ENCODE results near the gene AHCYL1.

The AHCYL1 gene

DNA sequence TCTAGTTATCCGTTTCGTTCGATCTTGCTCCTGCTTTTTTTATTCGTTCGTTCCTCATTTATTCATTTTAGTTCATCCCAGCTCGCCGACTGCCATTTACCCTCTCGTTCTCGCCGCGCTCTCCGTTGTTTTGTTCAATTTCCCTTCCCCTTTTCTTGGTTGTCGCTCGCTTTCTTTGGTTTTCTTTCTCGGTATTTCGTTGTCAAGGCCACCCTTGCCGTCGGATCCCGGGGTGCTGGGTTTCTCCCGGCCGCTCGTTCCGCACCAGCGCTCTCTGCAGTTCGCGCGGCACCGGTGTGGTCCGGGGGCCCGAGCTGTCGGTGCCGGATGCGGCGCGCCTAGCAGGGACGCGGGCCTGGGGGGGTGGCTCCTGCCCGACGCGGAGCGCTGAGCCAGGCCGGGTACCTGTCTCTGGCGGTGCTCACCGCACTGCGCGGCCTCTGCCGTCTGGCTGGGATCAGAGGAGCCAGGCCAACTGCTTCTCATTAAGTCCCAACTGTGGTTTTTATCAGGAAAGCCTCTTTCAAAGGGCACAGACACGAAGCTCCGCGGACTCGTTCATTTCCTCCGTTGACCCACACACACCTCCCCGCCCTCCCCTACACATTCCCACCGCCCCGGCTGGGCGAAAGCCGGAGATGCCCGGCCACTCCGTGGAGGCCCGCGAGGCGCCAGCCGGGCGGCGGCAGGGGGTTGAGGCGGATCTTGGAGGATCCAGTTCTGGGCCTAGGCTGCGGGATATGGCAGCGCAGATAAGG, 84.3 kb downstream of the AHCYL1 start:
- H3K9me3 ChIP-seq (ENCODE audit: control insufficient read depth, low read depth, low read length) = no peaks in the 10 kb centered on the region
- H3K27me3 ChIP-seq (ENCODE audit: control insufficient read depth, insufficient read depth, low read length) = peaks cover 86% of the 10 kb centered on the region
- H3K4me3 ChIP-seq (ENCODE audit: low read length) = peak overlapping the region; percentile 46
- no peaks in the 10 kb centered on the region for H3K36me3 ChIP-seq (ENCODE audit: control insufficient read depth, low read depth, low read length)
- peaks cover 14% of the 10 kb centered on the region for H3K4me1 ChIP-seq (ENCODE audit: control insufficient read depth, low read depth, low read length)
- no peak overlapping the region for H3K27ac ChIP-seq (ENCODE audit: low read length)
- H3K9ac ChIP-seq (ENCODE audit: low read length) = no peak overlapping the region

DNA sequence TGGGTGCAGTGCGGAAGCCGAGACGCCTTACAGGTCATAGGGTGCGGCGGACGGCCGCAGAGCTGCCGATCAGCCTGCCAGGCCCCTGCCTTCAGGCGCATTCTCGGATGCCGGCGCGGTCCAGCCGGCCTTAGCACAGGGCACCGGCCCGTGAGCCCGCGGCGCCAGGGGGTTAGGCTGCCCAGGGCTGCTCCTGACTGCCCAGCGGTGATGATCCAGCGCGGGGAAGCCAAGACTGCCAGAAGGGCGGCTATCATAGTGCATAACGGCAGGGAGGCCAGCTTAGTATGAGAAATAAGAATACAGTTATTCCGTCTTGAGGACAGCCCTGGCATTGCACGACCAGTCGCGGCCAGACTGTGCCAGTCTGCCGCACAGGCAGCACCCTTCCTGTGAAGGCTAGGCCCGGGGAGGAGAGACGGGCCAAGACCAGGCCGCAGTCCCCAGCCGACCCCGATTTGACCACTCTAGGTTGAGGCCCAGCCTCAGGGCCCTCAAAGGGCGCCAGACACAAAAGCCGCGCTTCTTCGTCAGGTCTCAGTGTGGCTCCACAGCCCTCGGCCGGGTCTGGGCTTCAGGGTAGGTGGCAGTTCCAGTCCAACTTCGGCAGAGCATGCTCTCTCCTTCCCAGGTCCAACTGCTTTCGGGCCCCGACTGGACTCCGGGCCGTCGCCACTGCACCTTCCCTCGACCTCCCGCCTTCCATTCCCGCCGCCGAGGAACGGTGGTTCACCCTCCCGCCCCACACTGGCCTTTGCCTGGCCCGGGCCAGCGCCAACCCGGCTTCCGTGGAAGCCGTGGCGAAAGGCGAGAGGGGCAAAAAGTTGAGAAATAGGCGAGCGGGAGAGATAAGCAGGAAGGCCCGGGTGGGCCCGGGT, 85.1 kb downstream of the AHCYL1 start:
- peaks cover 94% of the 10 kb centered on the region for H3K27me3 ChIP-seq (ENCODE audit: control insufficient read depth, insufficient read depth, low read length)
- H3K9ac ChIP-seq (ENCODE audit: low read length) = no peak overlapping the region
- peaks cover 14% of the 10 kb centered on the region for H3K4me1 ChIP-seq (ENCODE audit: control insufficient read depth, low read depth, low read length)
- H3K9me3 ChIP-seq (ENCODE audit: control insufficient read depth, low read depth, low read length) = no peaks in the 10 kb centered on the region
- no peak overlapping the region for H3K27ac ChIP-seq (ENCODE audit: low read length)
- peak overlapping the region; percentile 25 for H3K4me3 ChIP-seq (ENCODE audit: low read length)
- no peaks in the 10 kb centered on the region for H3K36me3 ChIP-seq (ENCODE audit: control insufficient read depth, low read depth, low read length)

DNA sequence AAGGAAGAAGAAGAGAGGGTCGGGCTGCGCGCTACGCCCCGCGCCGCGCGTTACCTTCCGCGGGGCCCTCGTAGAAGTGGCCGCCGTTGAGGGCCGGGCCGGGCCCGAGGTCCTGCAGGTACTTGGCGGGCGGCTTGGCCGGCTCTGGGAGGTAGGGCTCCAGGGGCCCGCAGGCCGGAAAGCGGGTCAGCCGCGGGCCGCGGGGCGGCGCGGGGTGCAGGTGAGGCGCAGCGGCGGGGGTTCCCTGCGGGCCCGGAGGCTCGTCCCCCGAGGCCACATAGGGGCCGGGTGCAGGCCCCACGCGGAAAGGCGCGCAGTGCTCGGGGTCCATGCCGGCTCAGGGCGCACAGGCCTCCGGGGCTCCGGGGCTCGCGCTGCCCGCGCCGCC, 85.7 kb downstream of the AHCYL1 start:
- Histone ChIP-seq H3K27me3 (ENCODE audit: control insufficient read depth, insufficient read depth, low read length) (peaks cover 98% of the 10 kb centered on the region), H3K36me3 (ENCODE audit: control insufficient read depth, low read depth, low read length) (no peaks in the 10 kb centered on the region), H3K27ac (ENCODE audit: low read length) (no peak overlapping the region), H3K9me3 (ENCODE audit: control insufficient read depth, low read depth, low read length) (no peaks in the 10 kb centered on the region), H3K4me3 (ENCODE audit: low read length) (peak overlapping the region; percentile 25), H3K4me1 (ENCODE audit: control insufficient read depth, low read depth, low read length) (peaks cover 14% of the 10 kb centered on the region), H3K9ac (ENCODE audit: low read length) (no peak overlapping the region)

DNA sequence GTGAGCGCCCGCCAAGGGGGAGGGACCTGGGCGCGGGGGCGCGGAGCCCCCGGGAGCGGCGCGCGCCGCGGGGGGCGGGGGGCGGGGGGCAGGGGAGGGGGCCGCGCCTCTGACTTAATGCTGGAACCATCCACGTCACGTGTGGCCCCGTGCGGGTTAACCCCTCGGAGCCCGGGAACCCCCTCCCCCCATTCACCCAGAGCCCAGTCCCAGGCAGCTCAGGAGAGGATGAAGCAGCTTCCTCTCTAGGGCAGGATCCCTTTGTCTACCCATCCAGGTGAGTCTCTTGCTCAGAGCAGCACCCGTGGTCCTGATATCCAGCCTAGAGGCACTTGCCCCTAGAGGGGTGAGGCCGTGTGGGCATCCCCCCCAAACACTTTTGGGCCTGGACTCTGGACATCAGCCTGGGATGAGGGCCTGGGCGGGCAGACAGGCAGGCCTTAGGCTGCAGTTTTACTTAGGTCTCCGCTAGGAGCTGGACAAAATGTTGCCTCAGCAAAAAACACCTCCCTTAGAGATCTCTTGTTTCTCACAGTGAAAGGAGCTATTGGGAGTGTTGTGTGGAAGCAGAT, 86.2 kb downstream of the AHCYL1 start, which contains the start of gene ALX3:
Gene ALX3 (minus strand): TSS at position 2 of the 572 bp plus-strand sequence. CDS start 60 bp downstream, outside the sequence.
- H3K4me1 ChIP-seq (ENCODE audit: control insufficient read depth, low read depth, low read length) = peaks cover 14% of the 10 kb centered on the region
- H3K27ac ChIP-seq (ENCODE audit: low read length) = no peak within 1 kb of the TSS
- H3K9ac ChIP-seq (ENCODE audit: low read length) = no peak within 1 kb of the TSS
- H3K27me3 ChIP-seq (ENCODE audit: control insufficient read depth, insufficient read depth, low read length) = peaks cover 93% of the 10 kb centered on the region
- peak within 1 kb of the TSS; percentile 33 for H3K4me3 ChIP-seq (ENCODE audit: low read length)
- no peaks in the 10 kb centered on the region for H3K9me3 ChIP-seq (ENCODE audit: control insufficient read depth, low read depth, low read length)
- H3K36me3 ChIP-seq (ENCODE audit: control insufficient read depth, low read depth, low read length) = no peaks in the 10 kb centered on the region
